Activated T-helper 9 cell treated with anti-CD3 and anti-CD28 coated beads, Interleukin-2, amount 50 U/mL, for 16 hours (primary cell): Measurements from ENCODE around the gene SMCHD1.
"Not testable (repeated sequence)": the region's sequence is repeated elsewhere in the genome, so short reads cannot be mapped to it uniquely, and the experiment has no call there.

ENCODE experiments used
- DNase-seq: peaks from one replicate; pipeline ENCODE4 v3.0.0-alpha.2; 2020; ENCODE audit warnings: low read depth

The SMCHD1 gene

DNA sequence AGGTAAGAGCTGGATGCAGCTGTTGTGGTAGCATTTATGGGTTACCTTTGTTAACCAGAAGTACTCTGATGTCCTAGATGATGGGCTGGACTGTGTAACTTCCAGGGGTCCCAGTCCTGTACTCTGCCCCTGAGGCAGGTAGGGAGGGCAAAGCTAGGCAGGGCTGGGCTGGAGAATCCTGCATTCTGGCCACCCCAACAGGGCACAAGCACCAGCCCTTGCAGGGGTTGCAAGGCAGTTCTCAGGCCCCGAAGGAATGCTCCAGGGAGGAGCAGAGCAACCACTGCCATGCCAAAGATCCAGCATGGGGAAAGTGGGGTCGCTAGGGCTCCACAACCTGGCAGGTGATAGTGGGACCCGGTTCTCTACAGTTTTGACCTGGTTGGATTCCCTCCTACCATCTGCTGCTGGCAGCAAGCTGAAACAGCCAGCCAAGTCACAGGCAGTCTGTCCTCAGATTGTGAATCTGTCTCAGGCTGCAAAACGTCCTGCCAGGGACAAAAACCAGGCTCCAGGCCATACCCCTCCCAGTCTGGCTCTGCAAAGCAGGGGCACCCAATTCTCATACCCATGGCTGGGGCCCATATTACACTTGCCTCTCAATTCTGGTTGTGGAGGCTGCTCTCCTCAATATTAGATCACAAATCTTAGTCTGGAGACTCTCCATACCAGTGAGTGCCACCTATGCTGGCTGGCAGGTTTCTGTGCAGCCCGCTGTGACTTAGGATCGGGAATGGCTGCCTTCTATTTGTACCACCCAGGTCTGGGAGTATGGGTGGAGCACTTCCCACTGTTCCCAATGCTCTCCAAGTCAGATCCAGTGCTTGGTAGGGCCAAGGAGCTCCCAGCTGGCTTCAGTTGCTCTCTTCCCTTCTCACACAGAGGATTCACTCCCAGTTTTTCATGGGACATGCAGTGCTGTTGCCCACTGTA lies 61.1 kb downstream of the SMCHD1 start:
- DNase-seq: no peak

- DNase-seq: no peak
Measured at GRCh38 chr18:2717407-2717806, 61.9 kb downstream of the SMCHD1 start.

DNA sequence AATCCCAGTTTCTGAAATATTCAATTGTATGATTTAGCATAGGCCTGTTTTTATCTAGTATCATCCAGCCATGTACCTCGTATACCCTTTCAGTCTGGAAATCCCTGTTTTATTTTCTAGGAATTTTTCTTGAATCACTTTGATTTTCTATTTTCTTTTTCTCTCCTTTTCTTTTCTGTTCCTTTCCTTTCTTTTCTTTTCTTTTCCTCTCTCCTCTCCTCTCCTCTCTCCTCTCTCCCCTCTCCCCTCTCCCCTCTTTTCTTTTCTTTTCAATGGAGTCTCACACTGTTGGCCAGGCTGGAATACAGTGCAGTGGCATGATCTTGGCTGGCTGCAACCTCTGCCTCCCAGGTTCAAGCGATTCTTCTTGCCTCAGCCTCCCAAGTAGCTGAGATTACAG lies 63.5 kb downstream of the SMCHD1 start:
- no peak for DNase-seq

GRCh38 chr18:2723207-2723606 lies 67.7 kb downstream of the SMCHD1 start:
- DNase-seq: no peak

DNA sequence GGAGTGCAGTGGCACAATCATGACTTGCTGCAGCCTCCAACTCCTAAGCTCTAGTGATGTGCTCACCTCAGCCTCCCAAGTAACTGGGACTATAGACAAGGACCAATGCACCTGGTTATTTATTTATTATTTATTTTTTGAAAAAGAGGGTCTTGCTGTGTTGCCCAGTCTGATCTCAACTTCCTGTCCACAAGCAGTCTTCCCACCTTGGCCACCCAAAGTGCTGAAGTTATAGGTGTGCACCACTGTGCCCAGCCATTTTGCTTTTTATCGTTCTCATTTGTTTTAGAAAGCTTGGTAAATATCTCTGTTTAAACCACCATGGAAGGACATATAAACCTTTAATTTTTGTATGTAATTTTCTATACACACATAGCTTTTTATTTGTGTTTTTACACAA lies 74.2 kb downstream of the SMCHD1 start:
- DNase-seq: no peak

GRCh38 chr18:2736823-2737222 lies 81.3 kb downstream of the SMCHD1 start:
- no peak for DNase-seq

GRCh38 chr18:2740082-2740481 lies 84.6 kb downstream of the SMCHD1 start:
- DNase-seq: not testable (repeated sequence)

DNA sequence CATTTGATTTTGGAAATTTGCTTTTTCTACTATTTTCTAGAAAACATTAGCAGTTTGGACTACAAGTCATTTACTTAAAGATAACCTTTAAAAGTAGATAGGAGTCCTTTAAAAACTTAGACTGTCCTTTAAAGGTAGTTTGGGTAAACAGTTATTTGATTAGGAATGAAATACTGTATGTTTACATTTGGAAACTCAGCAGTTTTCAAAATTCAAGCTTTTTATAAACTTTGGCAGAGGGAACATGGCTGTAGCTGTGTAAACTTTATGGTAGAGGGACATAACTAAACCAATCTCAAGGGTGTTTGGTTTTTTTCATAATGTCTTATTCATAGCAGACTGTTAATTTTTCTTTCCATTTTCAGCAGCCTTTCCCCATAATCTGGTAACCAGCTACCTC lies 90.7 kb downstream of the SMCHD1 start:
- DNase-seq: no peak

DNA sequence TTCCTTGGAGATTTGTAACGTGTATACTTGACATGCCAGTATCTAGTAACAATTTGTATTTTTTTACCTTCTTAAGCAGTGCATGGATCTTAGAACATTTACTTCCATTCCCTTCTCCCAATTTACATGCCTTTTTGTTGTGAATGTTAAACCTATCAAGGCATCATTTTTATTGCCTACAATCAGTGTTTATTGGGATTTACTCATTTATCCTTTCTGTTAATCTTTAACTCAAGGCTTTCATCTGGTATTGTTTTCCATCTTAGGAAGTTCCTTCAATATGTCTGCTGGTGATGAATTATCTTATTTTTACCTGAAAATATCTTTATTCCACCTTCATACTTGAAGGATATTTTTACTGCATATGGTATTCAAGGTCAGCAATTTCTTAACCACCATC lies 102.8 kb downstream of the SMCHD1 start:
- DNase-seq: no peak

DNA sequence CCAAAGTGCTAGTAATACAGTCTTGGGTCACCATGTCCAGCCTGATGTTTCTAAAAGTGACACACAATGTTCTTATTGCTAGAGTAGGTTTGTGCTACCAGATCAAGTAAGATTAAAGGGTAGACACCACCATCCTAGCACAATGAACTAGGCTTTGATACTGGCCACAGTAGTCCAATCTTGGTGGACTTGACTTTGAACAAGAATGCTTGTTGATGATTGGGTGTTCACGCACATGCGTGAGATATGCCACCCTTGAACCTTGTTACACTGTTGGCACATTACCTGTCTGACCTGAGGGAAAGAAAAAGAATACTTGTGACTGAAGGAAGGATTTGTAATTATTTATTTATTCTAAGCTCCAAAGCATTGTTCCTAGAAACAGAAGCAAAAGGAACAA lies 119.1 kb downstream of the SMCHD1 start:
- no peak for DNase-seq

DNA sequence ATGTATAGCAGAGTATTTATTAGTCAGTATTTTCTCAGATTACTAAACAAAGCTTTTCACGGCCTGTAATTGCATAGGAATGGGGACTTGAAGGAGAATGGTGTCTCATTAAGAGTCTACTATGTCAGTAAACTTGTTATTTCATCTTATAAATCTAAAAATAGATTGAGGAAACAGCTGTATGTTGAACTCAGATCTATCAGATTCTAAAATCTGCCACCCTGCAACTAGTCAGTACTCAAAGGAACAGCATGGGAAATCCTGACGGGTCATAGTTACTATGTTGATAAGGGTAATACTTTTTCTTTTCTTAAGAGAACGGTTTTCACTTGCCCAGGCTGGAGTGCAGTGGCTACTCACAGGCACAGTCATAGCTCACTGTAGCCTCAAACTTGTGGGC lies 121.1 kb downstream of the SMCHD1 start:
- no peak for DNase-seq

GRCh38 chr18:2777241-2777640 lies 121.7 kb downstream of the SMCHD1 start:
- no peak for DNase-seq

DNA sequence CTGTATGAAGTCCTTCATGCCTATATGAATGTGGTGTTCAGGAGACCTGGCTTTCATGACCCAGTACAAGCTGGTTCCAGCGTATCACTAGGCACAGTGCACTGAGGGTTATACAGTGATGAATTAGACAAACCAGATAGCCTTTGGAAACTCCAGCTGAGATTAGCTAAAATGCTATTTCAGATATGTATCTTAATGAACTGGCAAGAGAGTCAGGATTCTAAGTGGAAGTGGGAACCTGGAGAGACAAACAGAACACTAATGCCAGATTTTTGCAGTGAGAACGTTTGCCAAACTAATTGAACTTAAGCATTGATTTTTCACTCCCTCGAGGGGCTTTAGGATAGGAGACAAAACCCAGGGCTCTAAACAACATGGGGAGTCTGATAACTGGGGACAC lies 125.2 kb downstream of the SMCHD1 start:
- DNase-seq: no peak

DNA sequence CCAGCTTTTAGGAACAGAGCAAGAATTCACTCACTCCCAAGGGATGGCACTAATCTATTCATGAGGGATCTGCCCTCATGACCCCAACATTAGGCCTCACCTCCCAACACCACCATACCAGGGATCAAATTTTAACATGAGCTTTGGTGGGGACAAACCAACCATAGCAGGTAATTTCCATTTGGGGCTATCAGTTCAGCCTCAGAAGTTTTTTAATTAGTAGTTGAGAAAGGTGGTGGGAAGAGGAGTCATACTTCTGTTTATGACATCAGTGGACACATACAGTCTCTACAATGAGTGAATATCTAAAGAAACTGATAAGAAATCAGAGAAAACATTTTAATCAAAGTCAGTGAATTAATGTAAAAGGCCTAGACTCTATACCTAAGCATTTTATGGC lies 131.7 kb downstream of the SMCHD1 start:
- DNase-seq: no peak

- no peak for DNase-seq
Measured at GRCh38 chr18:2792395-2792794, 136.9 kb downstream of the SMCHD1 start.

GRCh38 chr18:2794159-2794558 lies 138.6 kb downstream of the SMCHD1 start:
- no peak for DNase-seq

- DNase-seq: no peak
Measured at GRCh38 chr18:2797951-2798350, 142.4 kb downstream of the SMCHD1 start.

- DNase-seq: no peak
Measured at GRCh38 chr18:2799369-2799768, 143.8 kb downstream of the SMCHD1 start.

GRCh38 chr18:2805970-2806943 lies 150.7 kb downstream of the SMCHD1 start:
- DNase-seq: no peak

GRCh38 chr18:2808640-2809039 lies 153.1 kb downstream of the SMCHD1 start:
- not testable (repeated sequence) for DNase-seq

GRCh38 chr18:2809666-2810183 lies 154.2 kb downstream of the SMCHD1 start:
- not testable (repeated sequence) for DNase-seq

GRCh38 chr18:2811416-2811815 lies 155.9 kb downstream of the SMCHD1 start:
- DNase-seq: no peak

- no peak for DNase-seq
Measured at GRCh38 chr18:2814928-2815327, 159.4 kb downstream of the SMCHD1 start.
